Measurements from ENCODE around the gene KRTAP2-2. TPM values are rescaled to one million over a fixed set of nuclear protein-coding genes. Genes with fewer than 3 reads are reported as not detected.
"Not testable (repeated sequence)": the region's sequence is repeated elsewhere in the genome, so short reads cannot be mapped to it uniquely, and the experiment has no call there.

KRTAP2-2 gene
- total and polyA plus RNA-seq, 2 experiments from 2014 or later = not detected

DNA sequence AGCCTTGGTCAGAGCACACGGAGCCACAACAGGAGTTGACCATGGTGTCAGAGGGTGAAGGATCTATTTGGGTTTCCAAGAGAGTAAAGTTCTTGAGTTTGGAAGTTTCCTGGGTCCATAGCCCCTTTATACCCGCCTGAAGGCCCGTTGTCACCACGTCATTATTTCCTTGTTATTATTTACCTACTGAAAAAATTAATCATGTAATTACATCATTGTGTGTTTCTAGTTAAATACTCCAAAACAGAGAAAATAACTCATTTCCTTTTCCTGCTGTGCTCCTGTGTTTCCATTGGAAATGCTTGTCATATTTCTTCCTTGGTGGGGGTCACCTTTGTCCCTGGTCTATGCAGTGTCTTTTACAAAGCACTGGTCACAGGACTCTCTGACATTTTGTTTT lies 43.0 kb upstream of the KRTAP2-2 start, which contains the start of gene KRTAP4-8:
Gene KRTAP4-8, minus strand, starts transcription at position 101 of the 400 bp plus-strand sequence. Its CDS starts 58 bp downstream, at position 43.
- no peaks in the 10 kb centered on the region for H3K27me3 ChIP-seq
- no peak within 1 kb of the TSS for H3K4me3 ChIP-seq
- no peak within 1 kb of the TSS for H3K27ac ChIP-seq
- no peaks in the 10 kb centered on the region for H3K36me3 ChIP-seq
- no peak for DNase-seq (ENCODE audit: low read depth in 1 of 2, low spot score in 1 of 2)
- no peaks in the 10 kb centered on the region for H3K9me3 ChIP-seq (ENCODE audit: low read depth)
- no peaks in the 10 kb centered on the region for H3K4me1 ChIP-seq (ENCODE audit: low read depth)
- TF ChIP-seq, protein P1, sequence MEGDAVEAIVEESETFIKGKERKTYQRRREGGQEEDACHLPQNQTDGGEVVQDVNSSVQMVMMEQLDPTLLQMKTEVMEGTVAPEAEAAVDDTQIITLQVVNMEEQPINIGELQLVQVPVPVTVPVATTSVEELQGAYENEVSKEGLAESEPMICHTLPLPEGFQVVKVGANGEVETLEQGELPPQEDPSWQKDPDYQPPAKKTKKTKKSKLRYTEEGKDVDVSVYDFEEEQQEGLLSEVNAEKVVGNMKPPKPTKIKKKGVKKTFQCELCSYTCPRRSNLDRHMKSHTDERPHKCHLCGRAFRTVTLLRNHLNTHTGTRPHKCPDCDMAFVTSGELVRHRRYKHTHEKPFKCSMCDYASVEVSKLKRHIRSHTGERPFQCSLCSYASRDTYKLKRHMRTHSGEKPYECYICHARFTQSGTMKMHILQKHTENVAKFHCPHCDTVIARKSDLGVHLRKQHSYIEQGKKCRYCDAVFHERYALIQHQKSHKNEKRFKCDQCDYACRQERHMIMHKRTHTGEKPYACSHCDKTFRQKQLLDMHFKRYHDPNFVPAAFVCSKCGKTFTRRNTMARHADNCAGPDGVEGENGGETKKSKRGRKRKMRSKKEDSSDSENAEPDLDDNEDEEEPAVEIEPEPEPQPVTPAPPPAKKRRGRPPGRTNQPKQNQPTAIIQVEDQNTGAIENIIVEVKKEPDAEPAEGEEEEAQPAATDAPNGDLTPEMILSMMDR (IDR thresholded peaks at IDR 0.05; ENCODE audit: low read depth, low read length) = no peak

DNA sequence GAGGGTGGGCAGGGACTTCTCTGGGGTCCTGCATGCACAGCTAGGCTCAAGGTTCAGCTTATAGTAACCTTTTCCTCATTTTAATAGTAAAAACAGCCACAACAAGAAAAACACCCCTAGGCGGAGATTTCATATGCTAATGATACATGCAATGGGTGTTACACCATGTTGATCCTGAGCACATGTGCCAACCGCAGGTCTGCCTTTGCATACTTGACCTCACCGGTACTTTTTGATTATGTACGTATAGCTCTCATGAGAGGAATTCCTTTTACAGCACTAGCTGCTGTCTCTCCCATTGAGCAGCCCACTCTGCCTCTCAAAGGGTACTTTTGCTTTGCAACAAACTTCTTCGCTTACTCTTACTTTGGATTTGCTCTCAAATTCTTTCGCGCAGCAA lies 41.0 kb upstream of the KRTAP2-2 start:
- H3K4me3 ChIP-seq = no peak overlapping the region
- H3K9me3 ChIP-seq (ENCODE audit: low read depth) = no peaks in the 10 kb centered on the region
- H3K27me3 ChIP-seq = no peaks in the 10 kb centered on the region
- H3K4me1 ChIP-seq (ENCODE audit: low read depth) = no peaks in the 10 kb centered on the region
- DNase-seq (ENCODE audit: low read depth in 1 of 2, low spot score in 1 of 2) = no peak
- H3K27ac ChIP-seq = no peak overlapping the region
- TF ChIP-seq, protein P1 (IDR thresholded peaks at IDR 0.05; ENCODE audit: low read depth, low read length) = no peak
- no peaks in the 10 kb centered on the region for H3K36me3 ChIP-seq

DNA sequence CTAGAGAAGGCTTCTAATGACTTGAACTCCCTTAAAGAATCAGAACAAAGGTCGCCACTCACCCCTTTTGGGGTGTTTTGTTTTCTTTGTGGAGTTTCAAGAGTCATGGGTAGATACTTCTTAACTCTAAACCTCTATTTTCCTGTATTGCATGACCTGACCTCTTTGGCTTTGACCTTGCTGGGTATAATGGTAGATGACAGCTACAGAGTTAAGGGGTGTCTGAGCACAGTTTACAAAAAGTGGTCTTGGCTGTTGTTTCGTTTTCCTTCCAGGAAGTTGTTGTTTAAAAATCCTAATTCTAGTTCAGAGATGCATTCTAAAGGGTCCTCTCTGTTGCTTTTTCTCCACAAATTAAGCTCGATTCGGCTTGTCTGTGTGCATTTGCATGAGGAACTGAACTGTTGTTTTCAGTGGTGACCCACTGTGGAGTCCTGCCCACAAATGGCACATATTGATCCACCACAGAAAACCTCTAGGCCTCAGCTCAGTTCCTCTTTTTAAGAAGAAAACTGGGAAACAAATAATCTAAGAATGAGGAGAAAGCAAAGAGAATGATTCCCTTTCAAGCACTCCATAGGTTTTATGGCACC lies 33.8 kb upstream of the KRTAP2-2 start:
- H3K4me3 ChIP-seq; H3K4me1 ChIP-seq (ENCODE audit: low read depth); H3K27me3 ChIP-seq; H3K27ac ChIP-seq; H3K9me3 ChIP-seq (ENCODE audit: low read depth); H3K36me3 ChIP-seq; DNase-seq (ENCODE audit: low read depth in 1 of 2, low spot score in 1 of 2): not testable (repeated sequence)

DNA sequence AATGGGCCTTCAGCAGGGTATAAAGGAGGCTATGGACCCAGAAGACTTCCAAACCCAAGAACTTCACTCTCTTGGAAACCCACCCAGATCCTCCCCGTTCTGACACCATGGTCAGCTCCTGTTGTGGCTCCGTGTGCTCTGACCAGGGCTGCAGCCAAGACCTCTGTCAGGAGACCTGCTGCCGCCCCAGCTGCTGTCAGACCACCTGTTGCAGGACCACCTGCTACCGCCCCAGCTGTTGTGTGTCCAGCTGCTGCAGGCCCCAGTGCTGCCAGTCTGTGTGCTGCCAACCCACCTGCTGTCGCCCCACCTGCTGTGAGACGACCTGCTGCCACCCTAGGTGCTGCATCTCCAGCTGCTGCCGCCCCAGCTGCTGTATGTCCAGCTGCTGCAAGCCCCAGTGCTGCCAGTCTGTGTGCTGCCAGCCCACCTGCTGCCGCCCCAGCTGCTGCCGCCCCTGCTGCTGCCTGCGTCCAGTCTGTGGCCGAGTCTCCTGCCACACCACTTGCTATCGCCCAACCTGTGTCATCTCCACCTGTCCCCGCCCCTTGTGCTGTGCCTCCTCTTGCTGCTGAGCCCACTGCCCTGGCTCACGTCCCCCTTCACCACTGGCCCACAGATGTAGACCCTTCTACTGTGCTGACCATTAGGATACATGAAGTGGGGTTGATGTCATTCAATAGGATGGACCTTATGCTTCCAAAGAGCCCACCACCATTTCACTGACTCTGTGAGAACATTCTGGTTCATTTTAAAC lies 29.2 kb upstream of the KRTAP2-2 start, which contains the start of gene KRTAP4-7:
Gene KRTAP4-7, plus strand, starts transcription at position 51 of the 757 bp plus-strand sequence. Its CDS starts 57 bp downstream, at position 108.
- not testable (repeated sequence) for H3K27me3 ChIP-seq; H3K27ac ChIP-seq; H3K36me3 ChIP-seq; DNase-seq (ENCODE audit: low read depth in 1 of 2, low spot score in 1 of 2); H3K4me1 ChIP-seq (ENCODE audit: low read depth); H3K9me3 ChIP-seq (ENCODE audit: low read depth); H3K4me3 ChIP-seq

DNA sequence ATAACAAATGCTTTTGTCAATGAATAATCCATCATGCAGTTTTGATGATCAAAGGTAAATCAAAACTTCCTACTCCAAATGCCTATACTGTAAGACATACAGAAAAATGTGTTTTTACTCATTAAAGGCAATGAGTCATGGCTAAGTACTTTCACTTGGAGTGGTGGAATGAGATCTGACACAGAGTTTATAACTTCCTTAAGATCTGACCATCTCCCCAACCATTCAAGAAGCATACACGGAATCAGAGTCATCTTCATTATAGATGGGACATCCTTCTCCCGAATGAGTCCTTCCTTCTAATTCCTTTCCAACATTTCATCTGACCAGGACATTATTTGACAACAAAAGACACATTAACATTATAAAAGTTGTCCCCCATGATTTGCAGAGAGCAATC lies 28.4 kb upstream of the KRTAP2-2 start:
- not testable (repeated sequence) for H3K27ac ChIP-seq; H3K27me3 ChIP-seq; H3K4me3 ChIP-seq; H3K4me1 ChIP-seq (ENCODE audit: low read depth); H3K9me3 ChIP-seq (ENCODE audit: low read depth); DNase-seq (ENCODE audit: low read depth in 1 of 2, low spot score in 1 of 2); H3K36me3 ChIP-seq

DNA sequence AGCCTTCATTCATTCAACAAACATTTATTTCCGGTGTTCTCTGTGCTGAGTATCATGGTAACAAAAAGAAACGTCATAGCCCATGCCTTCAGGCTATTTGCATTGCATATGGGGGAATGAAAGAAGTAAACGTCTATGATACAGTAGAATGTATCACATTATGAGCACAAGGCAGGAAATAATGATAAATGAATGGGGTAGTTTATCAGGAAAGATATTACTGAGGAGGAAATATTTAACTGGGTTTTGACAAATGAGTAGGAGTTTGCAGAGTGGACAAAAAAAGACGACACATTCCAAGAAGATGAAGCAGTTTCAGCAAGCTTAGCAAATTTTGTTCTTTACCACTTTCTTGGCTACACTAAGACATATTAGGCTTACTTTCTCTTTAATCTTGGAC lies 27.6 kb upstream of the KRTAP2-2 start:
- Histone ChIP-seq H3K27ac (no peak overlapping the region), H3K27me3 (no peaks in the 10 kb centered on the region), H3K4me1 (ENCODE audit: low read depth) (no peaks in the 10 kb centered on the region), H3K4me3 (no peak overlapping the region), H3K36me3 (no peaks in the 10 kb centered on the region), H3K9me3 (ENCODE audit: low read depth) (peaks cover 3% of the 10 kb centered on the region)
- TF ChIP-seq, protein P1 (IDR thresholded peaks at IDR 0.05; ENCODE audit: low read depth, low read length) = no peak
- no peak for DNase-seq (ENCODE audit: low read depth in 1 of 2, low spot score in 1 of 2)

DNA sequence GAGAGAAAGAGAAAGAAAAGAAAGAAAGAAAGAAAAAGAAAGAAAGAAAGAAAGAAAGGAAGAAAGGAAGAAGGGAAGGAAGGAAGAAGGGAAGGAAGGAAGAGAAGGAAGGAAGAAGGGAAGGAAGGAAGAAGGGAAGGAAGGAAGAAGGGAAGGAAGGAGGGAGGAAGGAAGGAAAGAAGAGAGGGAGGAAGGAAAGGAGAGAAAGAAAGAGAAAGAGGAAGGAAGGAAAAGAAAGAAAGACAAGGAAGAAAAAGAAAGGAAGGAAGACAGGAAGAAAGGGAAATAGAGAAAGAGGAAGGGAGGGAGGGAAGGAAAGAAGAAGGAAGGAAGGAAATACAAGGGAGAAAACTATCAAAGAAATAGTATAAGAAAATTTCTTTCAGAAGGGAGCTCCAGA lies 21.8 kb upstream of the KRTAP2-2 start:
- no peak overlapping the region for H3K4me3 ChIP-seq
- peaks cover 3% of the 10 kb centered on the region for H3K9me3 ChIP-seq (ENCODE audit: low read depth)
- no peaks in the 10 kb centered on the region for H3K4me1 ChIP-seq (ENCODE audit: low read depth)
- no peak for DNase-seq (ENCODE audit: low read depth in 1 of 2, low spot score in 1 of 2)
- H3K36me3 ChIP-seq = no peaks in the 10 kb centered on the region
- no peak overlapping the region for H3K27ac ChIP-seq
- TF ChIP-seq, protein P1 (IDR thresholded peaks at IDR 0.05; ENCODE audit: low read depth, low read length) = no peak
- H3K27me3 ChIP-seq = peaks cover 3% of the 10 kb centered on the region
